IMR-90 (cell line): Measurements from ENCODE around the gene GSTO1. TPM values are rescaled to one million over a fixed set of nuclear protein-coding genes. Genes with fewer than 3 reads are reported as not detected.

ENCODE experiments used
- ATAC-seq: fragments of 200-7000 bp; cut with Tn5 transposase; 2 replicates; pipeline ENCODE4 v1.9.1; 2020; ENCODE audit warnings: low read depth, mild to moderate bottlenecking, moderate library complexity
- BruUV-seq: library from RNA; stranded (reverse); fragments of 400-500 nt; replicated peaks from 2 replicates; lab custom pipeline; 2021; lab: Mats Ljungman, UMichigan
- CTCF ChIA-PET: fragments of 300-600 bp; formaldehyde crosslinking; extraction: SDS; loops from one replicate; lab custom pipeline; 2021; ENCODE audit warnings: antibody characterized with exemption; lab: Yijun Ruan, JAX
- POLR2A ChIA-PET: fragments of 300-600 bp; sonication (Branson Sonifier 250); formaldehyde crosslinking; loops from one replicate; lab custom pipeline; 2022; ENCODE audit warnings: antibody characterized with exemption; ENCODE audit not compliant: unreplicated experiment; lab: Charles Lee
- DNase-seq: peaks from one replicate; pipeline ENCODE4 v3.0.0; 2013
- H2AFZ ChIP-seq: replicated peaks from 2 replicates; pipeline ENCODE3; 2013; ENCODE audit warnings: low read length, mild to moderate bottlenecking; ENCODE audit not compliant: poor library complexity
- H2AK5ac ChIP-seq: 2 replicates; pipeline ENCODE4 v1.6.1; 2013; ENCODE audit warnings: low read depth, low read length, inconsistent platforms
- H2AK9ac ChIP-seq: replicated peaks from 2 replicates; pipeline ENCODE3; 2013; ENCODE audit warnings: mild to moderate bottlenecking, low read depth, low read length, moderate library complexity; ENCODE audit not compliant: poor library complexity
- H2BK120ac ChIP-seq: 2 replicates; pipeline ENCODE4 v1.6.1; 2013; ENCODE audit warnings: low read depth, low read length, inconsistent platforms
- H2BK15ac ChIP-seq: 3 replicates; pipeline ENCODE4 v1.6.1; 2013; ENCODE audit warnings: low read depth, low read length, inconsistent platforms
- H2BK20ac ChIP-seq: 2 replicates; pipeline ENCODE4 v1.6.1; 2013; ENCODE audit warnings: low read depth, mild to moderate bottlenecking, inconsistent platforms, low read length, moderate library complexity
- H2BK5ac ChIP-seq: 2 replicates; pipeline ENCODE4 v1.6.1; 2013; ENCODE audit warnings: mild to moderate bottlenecking, low read depth, low read length, inconsistent platforms; ENCODE audit not compliant: poor library complexity, severe bottlenecking
- H3K14ac ChIP-seq: replicated peaks from 2 replicates; pipeline ENCODE4 v1.6.1; 2013; ENCODE audit warnings: low read depth, low read length, inconsistent platforms
- H3K18ac ChIP-seq: 2 replicates; pipeline ENCODE4 v1.6.1; 2013; ENCODE audit warnings: low read depth, low read length, control low read depth
- H3K23ac ChIP-seq: 2 replicates; pipeline ENCODE4 v1.6.1; 2013; ENCODE audit warnings: low read depth, low read length, inconsistent platforms
- H3K27ac ChIP-seq: 2 replicates; pipeline ENCODE4 v1.5.1; 2013; ENCODE audit warnings: mild to moderate bottlenecking, control low read depth, low read length; ENCODE audit not compliant: insufficient read depth
- H3K27me3 ChIP-seq: 2 replicates; pipeline ENCODE4 v1.6.1; 2013; ENCODE audit warnings: low read length; ENCODE audit not compliant: control insufficient read depth, insufficient read depth
- H3K36me3 ChIP-seq: 2 replicates; pipeline ENCODE4 v1.6.1; 2013; ENCODE audit warnings: low read length, mixed read lengths; ENCODE audit not compliant: control insufficient read depth, insufficient read depth
- H3K4ac ChIP-seq: 2 replicates; pipeline ENCODE4 v1.6.1; 2013; ENCODE audit warnings: low read depth, low read length, inconsistent platforms
- H3K4me1 ChIP-seq: 2 replicates; pipeline ENCODE4 v1.6.1; 2013; ENCODE audit warnings: low read length, mixed read lengths; ENCODE audit not compliant: control insufficient read depth, insufficient read depth
- H3K4me2 ChIP-seq: 2 replicates; pipeline ENCODE4 v1.6.1; 2013; ENCODE audit warnings: low read depth, mild to moderate bottlenecking, control low read depth, low read length, moderate library complexity
- H3K4me3 ChIP-seq: 2 replicates; pipeline ENCODE4 v1.5.1; 2013; ENCODE audit warnings: low read depth, mild to moderate bottlenecking, control low read depth, low read length, moderate library complexity; ENCODE audit not compliant: insufficient read depth
- H3K56ac ChIP-seq: 2 replicates; pipeline ENCODE4 v1.6.1; 2013; ENCODE audit warnings: low read length, inconsistent platforms; ENCODE audit not compliant: insufficient read depth; ENCODE audit errors: extremely low read depth
- H3K79me1 ChIP-seq, 2 experiments: 2 replicates each; pipeline ENCODE4 v1.6.1; 2013; ENCODE audit warnings: low read length in 2 of 2, inconsistent platforms in 1 of 2, low read depth in 1 of 2
- H3K9ac ChIP-seq: 2 replicates; pipeline ENCODE4 v1.6.1; 2013; ENCODE audit warnings: low read depth, low read length, control low read depth
- H3K9me1 ChIP-seq: 2 replicates; pipeline ENCODE4 v1.6.1; 2013; ENCODE audit warnings: low read length, inconsistent platforms; ENCODE audit not compliant: insufficient read depth
- H3K9me3 ChIP-seq: 2 replicates; pipeline ENCODE4 v1.6.1; 2013; ENCODE audit warnings: low read length; ENCODE audit not compliant: control insufficient read depth, insufficient read depth
- H4K20me1 ChIP-seq: 2 replicates; pipeline ENCODE4 v1.6.1; 2013; ENCODE audit warnings: low read length, inconsistent platforms; ENCODE audit not compliant: insufficient read depth
- H4K5ac ChIP-seq: 2 replicates; pipeline ENCODE4 v1.6.1; 2013; ENCODE audit warnings: mild to moderate bottlenecking, low read depth, low read length, control low read depth
- H4K8ac ChIP-seq, 2 experiments: 2 replicates each; pipeline ENCODE4 v1.6.1; 2013; ENCODE audit warnings: low read depth in 2 of 2, low read length in 2 of 2, control low read depth in 1 of 2, inconsistent platforms in 1 of 2
- H4K91ac ChIP-seq: 2 replicates; pipeline ENCODE4 v1.6.1; 2013; ENCODE audit warnings: low read depth, low read length, inconsistent platforms; ENCODE audit not compliant: insufficient read depth
- MAFK ChIP-seq: IDR thresholded peaks from 2 replicates; pipeline ENCODE4 v1.6.1; 2012; ENCODE audit warnings: low read depth, low read length, improper control_type of control experiment
- NFE2L2 ChIP-seq: fragments of 150-350 bp; IDR thresholded peaks from 2 replicates; pipeline ENCODE4 v1.6.1; 2016; ENCODE audit warnings: low read depth, mild to moderate bottlenecking, low read length
- POLR2A ChIP-seq: IDR thresholded peaks from 2 replicates; pipeline ENCODE4 v1.6.1; 2012; ENCODE audit warnings: mild to moderate bottlenecking, low read depth, low read length
- RAD21 ChIP-seq: IDR thresholded peaks from 2 replicates; pipeline ENCODE4 v1.6.1; 2012; ENCODE audit warnings: low read length, improper control_type of control experiment
- RFX5 ChIP-seq: IDR thresholded peaks from 2 replicates; pipeline ENCODE4 v1.8.0; 2012; ENCODE audit warnings: low read depth, mild to moderate bottlenecking, low read length, moderate library complexity
- WGBS, 2 experiments: methylation state at CpG; one replicate each; pipeline versions ENCODE4 v1.1.5 to v1.1.7; 2013; ENCODE audit warnings: missing lambda C conversion rate in 2 of 2; ENCODE audit not compliant: insufficient read length in 1 of 2; ENCODE audit errors: extremely low coverage in 2 of 2; 5-methylcytosine and 5-hydroxymethylcytosine counted together
- dilution Hi-C: fragments of 300-500 bp; cut with HindIII; formaldehyde crosslinking; loops from one replicate; pipeline ENCODE4 v1.14.3; 2018; ENCODE audit warnings: low sequenced_read_pairs; ENCODE audit not compliant: unreplicated experiment
- in situ Hi-C: fragments of 300-500 bp; cut with MboI; formaldehyde crosslinking; loops from 3 replicates; pipeline ENCODE4 v1.14.3; 2019; ENCODE audit warnings: low sequenced_read_pairs, inconsistent platforms, mixed read lengths
- intact Hi-C: fragments of 100-400 bp; cut with micrococcal nuclease; formaldehyde crosslinking; loops from 2 replicates; pipeline ENCODE4 v1.10.0; 2022
- polyA plus RNA-seq, 3 experiments: library from polyadenylated mRNA; depleted of rRNA; stranded (reverse); fragments of >200 nt; gene quantifications; 2 replicates each; pipeline ENCODE4 v1.2.3, GENCODE V29; 2012; ENCODE audit warnings: low replicate concordance in 1 of 3
- total RNA-seq: library from RNA; depleted of rRNA; stranded (reverse); fragments of >200 nt; gene quantifications from 2 replicates; pipeline ENCODE4 v1.2.3, GENCODE V29; 2012

GSTO1 gene
- total and polyA plus RNA-seq, 2 of the 4 experiments (the other 2 are of a cell fraction): 186 to 258 TPM

GRCh38 chr10:104296687-104297436 lies 42.2 kb downstream of the GSTO1 start:
- H3K79me1 ChIP-seq: peaks cover 5 to 19% of the 10 kb centered on the region in 2 experiments; a peak in 3 of 4 replicates
- CTCF ChIA-PET: interaction anchor here (1.3 kb wide), 1 partner anchor 9 kb away, joined by 3 read pairs; no protein-coding TSS in a partner anchor
- peaks cover 30% of the 10 kb centered on the region for H3K4me1 ChIP-seq
- H2BK20ac ChIP-seq: peak overlapping the region; percentile 92; the same call in 1 of the 2 replicates
- H2AFZ ChIP-seq: peak overlapping the region; percentile 29
- H3K4me2 ChIP-seq: no peak overlapping the region
- no peaks in the 10 kb centered on the region for H3K36me3 ChIP-seq
- in situ Hi-C loops: no loop called here
- peak overlapping the region; percentile 84 for H3K23ac ChIP-seq
- POLR2A ChIA-PET: no interaction called here
- peak overlapping the region; percentile 89 for H2AK9ac ChIP-seq
- 0 out of 2 replicates have a peak, but pooled peaks cover 30% of the 10 kb centered on the region for H3K9me1 ChIP-seq
- WGBS, 2 experiments: 100% methylated on average over 4 of the region's 10 CpGs; no CpG with 5 or more reads in 1 of the 2 experiments
- peak overlapping the region; percentile 62 to 83 for H4K8ac ChIP-seq
- H3K4me3 ChIP-seq: no peak overlapping the region
- no peak for DNase-seq
- H3K27ac ChIP-seq: peak overlapping the region; percentile 43
- BruUV-seq: no TSS peak
- H3K9ac ChIP-seq: peak overlapping the region; percentile 26; the same call in 1 of the 2 replicates
- dilution Hi-C loops: no loop called here
- peak overlapping the region; percentile 95; the same call in 2 of the 3 replicates for H2BK15ac ChIP-seq
- H2BK120ac ChIP-seq: peak overlapping the region; percentile 95
- peak overlapping the region; percentile 91 for H2AK5ac ChIP-seq
- peak overlapping the region; percentile 36; the same call in 1 of the 2 replicates for H3K56ac ChIP-seq
- ATAC-seq: no peak
- TF ChIP-seq RFX5 (no peak), RAD21 (no peak), NFE2L2 (no peak), MAFK (no peak), POLR2A (no peak)
- peak overlapping the region; percentile 91 for H3K4ac ChIP-seq
- H2BK5ac ChIP-seq: peak overlapping the region; percentile 95
- intact Hi-C loops: no loop called here
- H3K14ac ChIP-seq: peak overlapping the region; percentile 92
- no peaks in the 10 kb centered on the region for H3K27me3 ChIP-seq
- peaks cover 9% of the 10 kb centered on the region for H4K20me1 ChIP-seq
- H4K91ac ChIP-seq: peak overlapping the region; percentile 89
- peak overlapping the region; percentile 81 for H4K5ac ChIP-seq
- H3K9me3 ChIP-seq: no peaks in the 10 kb centered on the region
- H3K18ac ChIP-seq: peak overlapping the region; percentile 94
